Epithelial cell of proximal tubule (primary cell): Measurements from ENCODE around the gene ZNF654. TPM values are rescaled to one million over a fixed set of nuclear protein-coding genes. Genes with fewer than 3 reads are reported as not detected.

Experiments used
- DNase-seq: peaks from one replicate; pipeline ENCODE4 v3.0.0-alpha.2; 2011; ENCODE audit warnings: low read depth
- H3K4me3 ChIP-seq: 2 replicates; pipeline ENCODE4 v1.5.1; 2011; ENCODE audit warnings: low read depth, mild to moderate bottlenecking, low read length
- CTCF ChIP-seq: conservative IDR thresholded peaks from 2 replicates; pipeline ENCODE4 v1.5.1; 2012; ENCODE audit warnings: low read depth, mild to moderate bottlenecking, low read length
- total RNA-seq: library from RNA; depleted of rRNA; stranded (reverse); fragments of >200 nt; gene quantifications from 2 replicates; pipeline ENCODE4 v1.2.3, GENCODE V29; 2015

ZNF654 gene
- total RNA-seq, 1 donor from 2014 or later = 4.6 TPM

DNA sequence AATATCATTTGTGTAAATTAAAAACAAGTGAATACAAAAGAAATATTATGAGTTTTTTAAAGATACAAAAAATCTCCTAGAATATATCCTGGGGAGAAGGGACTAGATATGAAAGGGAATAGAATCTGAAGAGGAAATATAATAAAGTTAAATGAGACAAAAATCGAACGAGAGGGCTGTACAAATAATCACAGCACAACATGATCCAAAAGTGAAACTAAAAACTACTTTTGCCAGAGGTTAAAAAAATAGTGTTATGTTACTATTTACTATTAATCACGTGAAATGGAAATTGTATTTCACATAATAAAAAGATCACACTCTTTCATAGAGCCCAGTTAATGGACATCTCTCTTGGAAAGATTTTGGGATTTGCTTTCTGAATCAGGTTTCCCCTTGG lies 28.8 kb upstream of the ZNF654 start:
- no peak overlapping the region for H3K4me3 ChIP-seq
- TF ChIP-seq CTCF = no peak
- no peak for DNase-seq

GRCh38 chr3:88031642-88032077 lies 27.4 kb upstream of the ZNF654 start:
- H3K4me3 ChIP-seq = peak overlapping the region; percentile 49
- no peak for TF ChIP-seq CTCF
- DNase-seq = no peak

DNA sequence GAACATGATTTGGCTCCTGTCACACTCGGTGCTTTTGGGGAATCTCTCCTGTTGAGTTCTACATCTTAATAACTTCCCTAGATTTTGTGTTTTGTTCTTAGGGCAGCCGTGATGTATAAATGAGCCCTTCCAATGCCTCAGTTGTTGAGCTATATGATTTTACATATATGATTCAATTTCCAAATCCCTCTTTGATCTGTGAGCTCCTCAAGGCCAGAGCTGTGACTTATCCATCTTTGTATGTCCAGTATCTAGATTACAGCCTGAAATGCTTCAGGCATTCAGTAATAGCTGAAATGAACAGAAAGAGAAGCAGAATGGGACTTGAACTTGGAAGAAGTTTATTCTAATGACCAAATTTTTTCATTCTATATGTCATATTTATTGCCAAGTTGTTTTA lies 26.8 kb upstream of the ZNF654 start:
- TF ChIP-seq CTCF = no peak
- no peak for DNase-seq
- H3K4me3 ChIP-seq = peak overlapping the region; percentile 49

- H3K4me3 ChIP-seq = no peak overlapping the region
- DNase-seq = no peak
- no peak for TF ChIP-seq CTCF
Measured at GRCh38 chr3:88033079-88033478, 26.0 kb upstream of the ZNF654 start.

DNA sequence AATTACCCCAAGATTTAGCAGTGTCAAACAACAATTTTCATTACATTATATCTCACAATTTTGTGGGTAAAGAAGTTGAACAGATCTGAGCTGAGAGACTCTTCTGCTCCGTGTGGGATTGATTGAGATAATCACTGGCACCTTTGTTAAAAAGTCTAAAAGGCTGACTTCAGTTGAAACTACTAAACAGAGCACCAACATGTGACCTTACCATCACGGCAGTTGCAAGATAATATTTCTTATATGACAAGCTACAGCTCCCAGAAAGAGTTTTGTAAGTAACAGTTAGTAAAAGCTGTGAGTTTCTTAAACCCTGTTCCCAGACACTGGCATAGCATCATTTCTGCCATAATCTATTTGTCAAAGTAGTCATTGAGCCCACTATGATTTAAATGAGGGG lies 25.2 kb upstream of the ZNF654 start:
- DNase-seq = no peak
- no peak overlapping the region for H3K4me3 ChIP-seq
- TF ChIP-seq CTCF = no peak

DNA sequence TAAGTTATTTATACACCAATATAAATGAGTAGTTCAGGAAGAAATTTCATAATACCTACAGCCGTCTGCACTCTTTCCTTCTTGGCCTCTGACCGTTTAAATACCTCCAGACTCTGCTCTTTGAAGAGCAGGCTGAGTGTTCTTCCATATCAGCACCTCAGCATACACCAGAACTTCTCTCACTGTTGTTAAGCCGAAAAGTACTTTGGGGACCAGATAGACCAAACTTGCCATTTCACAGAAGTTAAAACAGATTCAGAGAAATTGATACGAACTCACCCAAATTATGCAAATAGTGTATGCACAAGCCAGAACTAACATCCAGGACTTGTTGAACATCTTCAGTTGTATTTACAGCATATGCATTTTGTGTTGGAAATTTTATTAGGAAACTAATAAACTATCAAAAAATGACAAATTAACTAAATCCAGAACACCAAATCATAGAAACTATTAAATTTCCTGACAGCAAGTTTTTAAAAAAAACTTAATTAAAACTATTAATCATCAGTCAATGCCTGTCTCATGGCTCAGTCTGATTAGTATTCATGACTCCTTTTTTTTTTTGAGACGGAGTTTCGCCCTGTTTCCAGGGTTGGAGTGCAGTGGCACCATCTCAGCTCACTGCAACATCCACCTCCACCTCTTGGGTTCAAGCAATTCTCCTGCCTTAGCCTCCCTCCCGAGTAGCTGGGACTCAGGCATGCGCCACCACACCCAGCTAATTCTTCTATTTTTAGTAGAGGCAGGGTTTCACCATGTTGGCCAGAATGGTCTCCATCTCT lies 24.4 kb upstream of the ZNF654 start:
- DNase-seq = no peak
- no peak for TF ChIP-seq CTCF
- H3K4me3 ChIP-seq = no peak overlapping the region

GRCh38 chr3:88036221-88036620 lies 22.8 kb upstream of the ZNF654 start:
- H3K4me3 ChIP-seq = no peak overlapping the region
- no peak for TF ChIP-seq CTCF

More at GRCh38 chr3:88036221-88036620, 22.8 kb upstream of the ZNF654 start:
- DNase-seq = no peak
